H1 (cell line): ENCODE data around the gene AXIN2. TPM values are rescaled to one million over a fixed set of nuclear protein-coding genes. Genes with fewer than 3 reads are reported as not detected.

Experiments used
- CBX5 ChIP-seq: fragments of 300-800, 300-1000 bp; sonication (generic); IDR thresholded peaks from 2 replicates; pipeline ENCODE4 v1.7.1; 2016; ENCODE audit warnings: antibody characterized with exemption, low read length, low read depth
- CEBPB ChIP-seq: IDR thresholded peaks from 2 replicates; pipeline ENCODE4 v1.6.1; 2012; ENCODE audit warnings: low read depth, low read length
- CHD7 ChIP-seq: fragments of 300-600 bp; sonication (generic); IDR thresholded peaks from 2 replicates; pipeline ENCODE4 v1.7.1; 2012; ENCODE audit warnings: low read length, moderate library complexity, mild to moderate bottlenecking, inconsistent platforms; ENCODE audit not compliant: insufficient replicate concordance
- JUN ChIP-seq: IDR thresholded peaks from 2 replicates; pipeline ENCODE4 v1.6.1; 2011; ENCODE audit warnings: low read depth, mild to moderate bottlenecking, improper control_type of control experiment, low read length
- RBBP5 ChIP-seq: IDR thresholded peaks from 2 replicates; pipeline ENCODE4 v1.7.1; 2012; ENCODE audit warnings: low read depth, mild to moderate bottlenecking, inconsistent platforms, low read length, moderate library complexity, borderline replicate concordance
- RFX5 ChIP-seq: IDR thresholded peaks from 2 replicates; pipeline ENCODE4 v1.6.1; 2011; ENCODE audit warnings: low read depth, low read length, improper control_type of control experiment, borderline replicate concordance
- RXRA ChIP-seq: IDR thresholded peaks from 2 replicates; pipeline ENCODE4 v1.6.1; 2011; ENCODE audit warnings: low read depth, mild to moderate bottlenecking, low read length, moderate library complexity; ENCODE audit not compliant: insufficient read depth
- SIX5 ChIP-seq: IDR thresholded peaks from 2 replicates; pipeline ENCODE4 v1.6.1; 2011; ENCODE audit warnings: mild to moderate bottlenecking, low read depth, low read length
- SP1 ChIP-seq: IDR thresholded peaks from 2 replicates; pipeline ENCODE4 v1.6.1; 2011; ENCODE audit warnings: low read depth, low read length
- TBP ChIP-seq: IDR thresholded peaks from 2 replicates; pipeline ENCODE4 v1.6.1; 2011; ENCODE audit warnings: low read depth, low read length, improper control_type of control experiment
- TEAD4 ChIP-seq: IDR thresholded peaks from 2 replicates; pipeline ENCODE4 v1.6.1; 2012; ENCODE audit warnings: low read depth, low read length, inconsistent platforms, mixed read lengths
- polyA plus RNA-seq, 7 experiments: library from polyadenylated mRNA; depleted of rRNA in 3 of 7; stranded (reverse) in 5 of 7; unstranded in 2 of 7; fragments of >200 nt in 5 of 7; fragments of 200-250 nt in 2 of 7; gene quantifications; 1 replicate in 5 of 7; 2 replicates in 1 of 7; 4 replicates in 1 of 7; pipeline versions ENCODE4 v1.2.1 to v1.2.3, GENCODE V29; 2011 to 2013; ENCODE audit warnings: missing spikeins in 2 of 7, mixed read lengths in 2 of 7
- total RNA-seq: library from RNA; stranded (reverse); fragmentation: NEBNext Ultra II Directional; extraction: Animal tissue kit (Norgen Biotek cat#: 25700); gene quantifications from 2 replicates; pipeline ENCODE4 v1.2.1, GENCODE V29; 2021

The AXIN2 gene
- total and polyA plus RNA-seq, 2 of the 8 experiments (the other 6 are each of a cell fraction or from before 2014, with no cell fraction given), result 17.7 to 33.4 TPM

DNA sequence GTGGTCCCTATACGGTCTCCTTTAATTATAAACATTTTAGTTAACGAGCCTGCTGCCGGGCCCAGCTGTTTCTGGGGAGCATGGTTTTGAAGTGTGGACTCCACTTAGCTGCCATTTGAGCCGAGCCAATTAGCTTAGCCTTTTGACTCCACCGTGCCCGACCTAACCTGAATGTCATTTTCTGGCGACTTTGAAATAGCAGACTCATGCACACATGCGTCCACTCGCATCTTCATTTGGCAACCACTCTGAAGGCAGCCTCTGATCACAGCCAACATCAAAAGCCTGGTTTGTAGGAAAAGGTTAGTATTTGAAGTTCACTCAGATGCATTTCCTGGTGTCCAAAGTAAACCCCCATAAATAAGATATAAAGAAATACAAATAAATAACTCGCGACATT, 16.8 kb downstream of the AXIN2 start (continued):
- TF ChIP-seq CHD7, result no peak
- no peak for TF ChIP-seq JUN
- TF ChIP-seq RFX5, result no peak
- no peak for TF ChIP-seq TEAD4
- TF ChIP-seq CEBPB, result no peak
- no peak for TF ChIP-seq RBBP5
- no peak for TF ChIP-seq SIX5
- no peak for TF ChIP-seq SP1
- TF ChIP-seq CBX5, result no peak
- no peak for TF ChIP-seq RXRA
- TF ChIP-seq TBP, result no peak
